ENCODE results near the gene PTCSC3. TPM values are rescaled to one million over a fixed set of nuclear protein-coding genes. Genes with fewer than 3 reads are reported as not detected.

The PTCSC3 gene
- total and polyA plus RNA-seq, 2 experiments from 2014 or later, result not detected

DNA sequence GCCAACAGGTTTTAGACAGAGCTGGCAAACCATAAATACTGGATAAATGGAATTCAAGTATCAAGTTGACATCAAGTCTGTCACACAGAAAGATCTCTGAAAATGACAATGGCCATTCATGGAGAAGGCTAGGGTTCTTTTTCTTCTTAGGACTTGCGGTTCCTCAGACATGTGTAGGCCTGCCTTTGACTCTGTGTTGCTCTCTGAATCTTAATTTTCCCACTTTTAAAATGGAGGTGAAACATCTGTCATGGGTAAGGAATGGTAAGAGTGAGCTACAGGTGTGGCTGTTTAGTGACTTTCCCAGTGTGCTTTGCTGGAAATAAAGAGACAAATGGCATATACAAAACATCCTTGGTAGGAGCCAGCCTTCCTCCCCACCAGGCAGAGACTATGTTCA lies 79.2 kb downstream of the PTCSC3 start (continued):
- TF ChIP-seq, protein P1, sequence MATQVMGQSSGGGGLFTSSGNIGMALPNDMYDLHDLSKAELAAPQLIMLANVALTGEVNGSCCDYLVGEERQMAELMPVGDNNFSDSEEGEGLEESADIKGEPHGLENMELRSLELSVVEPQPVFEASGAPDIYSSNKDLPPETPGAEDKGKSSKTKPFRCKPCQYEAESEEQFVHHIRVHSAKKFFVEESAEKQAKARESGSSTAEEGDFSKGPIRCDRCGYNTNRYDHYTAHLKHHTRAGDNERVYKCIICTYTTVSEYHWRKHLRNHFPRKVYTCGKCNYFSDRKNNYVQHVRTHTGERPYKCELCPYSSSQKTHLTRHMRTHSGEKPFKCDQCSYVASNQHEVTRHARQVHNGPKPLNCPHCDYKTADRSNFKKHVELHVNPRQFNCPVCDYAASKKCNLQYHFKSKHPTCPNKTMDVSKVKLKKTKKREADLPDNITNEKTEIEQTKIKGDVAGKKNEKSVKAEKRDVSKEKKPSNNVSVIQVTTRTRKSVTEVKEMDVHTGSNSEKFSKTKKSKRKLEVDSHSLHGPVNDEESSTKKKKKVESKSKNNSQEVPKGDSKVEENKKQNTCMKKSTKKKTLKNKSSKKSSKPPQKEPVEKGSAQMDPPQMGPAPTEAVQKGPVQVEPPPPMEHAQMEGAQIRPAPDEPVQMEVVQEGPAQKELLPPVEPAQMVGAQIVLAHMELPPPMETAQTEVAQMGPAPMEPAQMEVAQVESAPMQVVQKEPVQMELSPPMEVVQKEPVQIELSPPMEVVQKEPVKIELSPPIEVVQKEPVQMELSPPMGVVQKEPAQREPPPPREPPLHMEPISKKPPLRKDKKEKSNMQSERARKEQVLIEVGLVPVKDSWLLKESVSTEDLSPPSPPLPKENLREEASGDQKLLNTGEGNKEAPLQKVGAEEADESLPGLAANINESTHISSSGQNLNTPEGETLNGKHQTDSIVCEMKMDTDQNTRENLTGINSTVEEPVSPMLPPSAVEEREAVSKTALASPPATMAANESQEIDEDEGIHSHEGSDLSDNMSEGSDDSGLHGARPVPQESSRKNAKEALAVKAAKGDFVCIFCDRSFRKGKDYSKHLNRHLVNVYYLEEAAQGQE (IDR thresholded peaks at IDR 0.05; ENCODE audit: unreplicated experiment), result no peak

DNA sequence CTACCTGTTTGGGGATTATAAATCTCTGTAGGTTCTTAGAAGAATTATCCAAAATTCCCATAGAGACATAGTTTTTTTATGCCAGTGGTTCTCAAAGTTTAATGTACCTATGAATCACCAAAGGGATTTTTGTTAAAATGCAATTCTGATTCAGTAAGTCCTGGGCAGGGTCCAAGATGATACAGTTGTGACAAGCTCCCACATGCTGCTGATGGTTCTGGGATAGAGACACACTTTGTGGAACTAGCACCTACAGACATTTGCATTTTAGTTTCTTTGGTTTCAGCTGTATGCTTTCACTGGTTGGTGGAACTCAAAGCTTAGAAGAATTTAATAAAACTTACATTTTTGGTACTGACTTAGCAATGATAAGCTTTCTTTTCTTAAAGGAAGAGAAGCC lies 80.4 kb downstream of the PTCSC3 start:
- Histone ChIP-seq H3K9me2 (ENCODE audit: insufficient read depth) (peaks cover 4% of the 10 kb centered on the region; the same call in 1 of the 2 replicates), H3K27ac (ENCODE audit: low read depth) (no peak overlapping the region), H4K20me1 (replicated peaks; ENCODE audit: insufficient read depth) (no peaks in the 10 kb centered on the region), H3K4me2 (no peak overlapping the region), H3K4me1 (ENCODE audit: insufficient read depth) (peaks cover 6% of the 10 kb centered on the region; the same call in 1 of the 2 replicates), H3K36me3 (ENCODE audit: insufficient read depth) (no peaks in the 10 kb centered on the region), H3K4me3 (no peak overlapping the region), H3K79me2 (replicated peaks; ENCODE audit: insufficient read depth) (no peaks in the 10 kb centered on the region), H3F3A (replicated peaks; ENCODE audit: low read depth) (no peaks in the 10 kb centered on the region), H3K27me3 (ENCODE audit: insufficient read depth) (no peaks in the 10 kb centered on the region), H2AFZ (no peak overlapping the region)
- Mint-ChIP-seq H3K36me3 (ENCODE audit: low read depth) (no peaks in the 10 kb centered on the region), H3K27ac (no peak overlapping the region), H3K4me1 (peaks cover 3% of the 10 kb centered on the region; the same call in 2 of the 3 replicates), H3K27me3 (ENCODE audit: insufficient read depth, low read depth, poor library complexity) (peaks cover 1% of the 10 kb centered on the region), H3K4me3 (no peak overlapping the region), H3K9me3 (no peaks in the 10 kb centered on the region)
- TF ChIP-seq EZH2phosphoT487 (IDR thresholded peaks at IDR 0.05; ENCODE audit: unreplicated experiment) (no peak), NANOG (IDR thresholded peaks at IDR 0.05; ENCODE audit: borderline replicate concordance) (no peak), POLR2AphosphoS5 (IDR thresholded peaks at IDR 0.05; ENCODE audit: low read depth) (no peak), ZNF114 (CRISPR knock-in tag; IDR thresholded peaks at IDR 0.05) (no peak), STAT1 (IDR thresholded peaks at IDR 0.05; ENCODE audit: unreplicated experiment) (no peak), CREB1 (CRISPR knock-in tag; IDR thresholded peaks at IDR 0.05; ENCODE audit: low read depth) (no peak), EZH2 (IDR thresholded peaks at IDR 0.05; ENCODE audit: low read depth, unreplicated experiment) (no peak)
- TF ChIP-seq, protein P2, sequence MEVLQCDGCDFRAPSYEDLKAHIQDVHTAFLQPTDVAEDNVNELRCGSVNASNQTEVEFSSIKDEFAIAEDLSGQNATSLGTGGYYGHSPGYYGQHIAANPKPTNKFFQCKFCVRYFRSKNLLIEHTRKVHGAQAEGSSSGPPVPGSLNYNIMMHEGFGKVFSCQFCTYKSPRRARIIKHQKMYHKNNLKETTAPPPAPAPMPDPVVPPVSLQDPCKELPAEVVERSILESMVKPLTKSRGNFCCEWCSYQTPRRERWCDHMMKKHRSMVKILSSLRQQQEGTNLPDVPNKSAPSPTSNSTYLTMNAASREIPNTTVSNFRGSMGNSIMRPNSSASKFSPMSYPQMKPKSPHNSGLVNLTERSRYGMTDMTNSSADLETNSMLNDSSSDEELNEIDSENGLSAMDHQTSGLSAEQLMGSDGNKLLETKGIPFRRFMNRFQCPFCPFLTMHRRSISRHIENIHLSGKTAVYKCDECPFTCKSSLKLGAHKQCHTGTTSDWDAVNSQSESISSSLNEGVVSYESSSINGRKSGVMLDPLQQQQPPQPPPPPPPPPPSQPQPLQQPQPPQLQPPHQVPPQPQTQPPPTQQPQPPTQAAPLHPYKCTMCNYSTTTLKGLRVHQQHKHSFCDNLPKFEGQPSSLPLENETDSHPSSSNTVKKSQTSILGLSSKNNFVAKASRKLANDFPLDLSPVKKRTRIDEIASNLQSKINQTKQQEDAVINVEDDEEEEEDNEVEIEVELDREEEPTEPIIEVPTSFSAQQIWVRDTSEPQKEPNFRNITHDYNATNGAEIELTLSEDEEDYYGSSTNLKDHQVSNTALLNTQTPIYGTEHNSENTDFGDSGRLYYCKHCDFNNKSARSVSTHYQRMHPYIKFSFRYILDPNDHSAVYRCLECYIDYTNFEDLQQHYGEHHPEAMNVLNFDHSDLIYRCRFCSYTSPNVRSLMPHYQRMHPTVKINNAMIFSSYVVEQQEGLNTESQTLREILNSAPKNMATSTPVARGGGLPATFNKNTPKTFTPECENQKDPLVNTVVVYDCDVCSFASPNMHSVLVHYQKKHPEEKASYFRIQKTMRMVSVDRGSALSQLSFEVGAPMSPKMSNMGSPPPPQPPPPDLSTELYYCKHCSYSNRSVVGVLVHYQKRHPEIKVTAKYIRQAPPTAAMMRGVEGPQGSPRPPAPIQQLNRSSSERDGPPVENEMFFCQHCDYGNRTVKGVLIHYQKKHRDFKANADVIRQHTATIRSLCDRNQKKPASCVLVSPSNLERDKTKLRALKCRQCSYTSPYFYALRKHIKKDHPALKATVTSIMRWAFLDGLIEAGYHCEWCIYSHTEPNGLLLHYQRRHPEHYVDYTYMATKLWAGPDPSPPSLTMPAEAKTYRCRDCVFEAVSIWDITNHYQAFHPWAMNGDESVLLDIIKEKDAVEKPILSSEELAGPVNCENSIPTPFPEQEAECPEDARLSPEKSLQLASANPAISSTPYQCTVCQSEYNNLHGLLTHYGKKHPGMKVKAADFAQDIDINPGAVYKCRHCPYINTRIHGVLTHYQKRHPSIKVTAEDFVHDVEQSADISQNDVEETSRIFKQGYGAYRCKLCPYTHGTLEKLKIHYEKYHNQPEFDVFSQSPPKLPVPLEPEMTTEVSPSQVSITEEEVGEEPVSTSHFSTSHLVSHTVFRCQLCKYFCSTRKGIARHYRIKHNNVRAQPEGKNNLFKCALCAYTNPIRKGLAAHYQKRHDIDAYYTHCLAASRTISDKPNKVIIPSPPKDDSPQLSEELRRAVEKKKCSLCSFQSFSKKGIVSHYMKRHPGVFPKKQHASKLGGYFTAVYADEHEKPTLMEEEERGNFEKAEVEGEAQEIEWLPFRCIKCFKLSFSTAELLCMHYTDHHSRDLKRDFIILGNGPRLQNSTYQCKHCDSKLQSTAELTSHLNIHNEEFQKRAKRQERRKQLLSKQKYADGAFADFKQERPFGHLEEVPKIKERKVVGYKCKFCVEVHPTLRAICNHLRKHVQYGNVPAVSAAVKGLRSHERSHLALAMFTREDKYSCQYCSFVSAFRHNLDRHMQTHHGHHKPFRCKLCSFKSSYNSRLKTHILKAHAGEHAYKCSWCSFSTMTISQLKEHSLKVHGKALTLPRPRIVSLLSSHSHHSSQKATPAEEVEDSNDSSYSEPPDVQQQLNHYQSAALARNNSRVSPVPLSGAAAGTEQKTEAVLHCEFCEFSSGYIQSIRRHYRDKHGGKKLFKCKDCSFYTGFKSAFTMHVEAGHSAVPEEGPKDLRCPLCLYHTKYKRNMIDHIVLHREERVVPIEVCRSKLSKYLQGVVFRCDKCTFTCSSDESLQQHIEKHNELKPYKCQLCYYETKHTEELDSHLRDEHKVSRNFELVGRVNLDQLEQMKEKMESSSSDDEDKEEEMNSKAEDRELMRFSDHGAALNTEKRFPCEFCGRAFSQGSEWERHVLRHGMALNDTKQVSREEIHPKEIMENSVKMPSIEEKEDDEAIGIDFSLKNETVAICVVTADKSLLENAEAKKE (CRISPR knock-in tag; IDR thresholded peaks at IDR 0.05), result no peak
- TF ChIP-seq, protein P1 (IDR thresholded peaks at IDR 0.05; ENCODE audit: unreplicated experiment), result no peak
- TF ChIP-seq, protein P3, sequence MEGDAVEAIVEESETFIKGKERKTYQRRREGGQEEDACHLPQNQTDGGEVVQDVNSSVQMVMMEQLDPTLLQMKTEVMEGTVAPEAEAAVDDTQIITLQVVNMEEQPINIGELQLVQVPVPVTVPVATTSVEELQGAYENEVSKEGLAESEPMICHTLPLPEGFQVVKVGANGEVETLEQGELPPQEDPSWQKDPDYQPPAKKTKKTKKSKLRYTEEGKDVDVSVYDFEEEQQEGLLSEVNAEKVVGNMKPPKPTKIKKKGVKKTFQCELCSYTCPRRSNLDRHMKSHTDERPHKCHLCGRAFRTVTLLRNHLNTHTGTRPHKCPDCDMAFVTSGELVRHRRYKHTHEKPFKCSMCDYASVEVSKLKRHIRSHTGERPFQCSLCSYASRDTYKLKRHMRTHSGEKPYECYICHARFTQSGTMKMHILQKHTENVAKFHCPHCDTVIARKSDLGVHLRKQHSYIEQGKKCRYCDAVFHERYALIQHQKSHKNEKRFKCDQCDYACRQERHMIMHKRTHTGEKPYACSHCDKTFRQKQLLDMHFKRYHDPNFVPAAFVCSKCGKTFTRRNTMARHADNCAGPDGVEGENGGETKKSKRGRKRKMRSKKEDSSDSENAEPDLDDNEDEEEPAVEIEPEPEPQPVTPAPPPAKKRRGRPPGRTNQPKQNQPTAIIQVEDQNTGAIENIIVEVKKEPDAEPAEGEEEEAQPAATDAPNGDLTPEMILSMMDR (conservative IDR thresholded peaks at IDR 0.05; ENCODE audit: low read depth in 2 of 2), result no peak
- ATAC-seq, result no peak
- DNase-seq (ENCODE audit: low spot score), result no peak
